HCT116 (cell line): ENCODE data around the gene RXFP1.

Experiments used
- EZH2 ChIP-seq: fragments of 200-600 bp; sonication (generic); IDR thresholded peaks from 2 replicates; pipeline ENCODE4 v1.6.1; 2017; ENCODE audit warnings: antibody characterized with exemption, mixed run types
- TCF7L2 ChIP-seq: IDR thresholded peaks from 2 replicates; pipeline ENCODE4 v1.7.0; 2011; ENCODE audit warnings: borderline replicate concordance, inconsistent platforms; ENCODE audit not compliant: insufficient read depth, insufficient read length; ENCODE audit errors: extremely low read depth
- TF ChIP-seq, protein P1 (sequence below), 3 experiments: fragments of 200-600 bp in 1 of 3; sonication (generic) in 1 of 3; IDR thresholded peaks in 2 of 3; conservative IDR thresholded peaks in 1 of 3; 2 replicates each; pipeline ENCODE4 v1.5.1; 2012 to 2017; ENCODE audit warnings: low read depth in 2 of 3, low read length in 2 of 3, antibody characterized with exemption in 1 of 3, borderline replicate concordance in 1 of 3, control low read depth in 1 of 3, mild to moderate bottlenecking in 1 of 3, mixed read lengths in 1 of 3, mixed run types in 1 of 3, moderate library complexity in 1 of 3; ENCODE audit not compliant: insufficient read depth in 1 of 3
- TF ChIP-seq, protein P2 (sequence below): IDR thresholded peaks from 2 replicates; pipeline ENCODE4 v1.6.1; 2012
- TF ChIP-seq, protein P3 (sequence below): IDR thresholded peaks from 2 replicates; pipeline ENCODE4 v1.6.1; 2012; ENCODE audit warnings: low read depth

DNA sequence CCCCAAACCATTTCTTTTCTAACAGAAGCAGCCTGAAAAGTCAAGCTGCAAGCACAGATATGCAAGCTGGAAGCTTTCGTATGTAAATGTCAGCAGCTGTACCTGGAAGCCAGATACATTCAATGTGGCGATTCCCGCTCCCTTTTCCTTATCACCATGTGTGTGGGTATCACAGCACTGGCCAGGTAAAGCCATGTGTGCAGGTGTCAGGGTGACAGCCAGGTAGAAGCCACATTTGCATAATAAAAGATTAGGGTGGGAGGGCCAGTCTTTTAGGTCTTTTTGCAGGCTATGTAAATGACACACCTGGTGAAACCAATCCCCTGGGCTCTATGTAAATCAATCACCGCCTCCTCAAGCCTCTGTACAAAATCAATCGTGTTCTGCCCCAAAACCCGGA, 50.1 kb downstream of the RXFP1 start:
- TF ChIP-seq, protein P1, sequence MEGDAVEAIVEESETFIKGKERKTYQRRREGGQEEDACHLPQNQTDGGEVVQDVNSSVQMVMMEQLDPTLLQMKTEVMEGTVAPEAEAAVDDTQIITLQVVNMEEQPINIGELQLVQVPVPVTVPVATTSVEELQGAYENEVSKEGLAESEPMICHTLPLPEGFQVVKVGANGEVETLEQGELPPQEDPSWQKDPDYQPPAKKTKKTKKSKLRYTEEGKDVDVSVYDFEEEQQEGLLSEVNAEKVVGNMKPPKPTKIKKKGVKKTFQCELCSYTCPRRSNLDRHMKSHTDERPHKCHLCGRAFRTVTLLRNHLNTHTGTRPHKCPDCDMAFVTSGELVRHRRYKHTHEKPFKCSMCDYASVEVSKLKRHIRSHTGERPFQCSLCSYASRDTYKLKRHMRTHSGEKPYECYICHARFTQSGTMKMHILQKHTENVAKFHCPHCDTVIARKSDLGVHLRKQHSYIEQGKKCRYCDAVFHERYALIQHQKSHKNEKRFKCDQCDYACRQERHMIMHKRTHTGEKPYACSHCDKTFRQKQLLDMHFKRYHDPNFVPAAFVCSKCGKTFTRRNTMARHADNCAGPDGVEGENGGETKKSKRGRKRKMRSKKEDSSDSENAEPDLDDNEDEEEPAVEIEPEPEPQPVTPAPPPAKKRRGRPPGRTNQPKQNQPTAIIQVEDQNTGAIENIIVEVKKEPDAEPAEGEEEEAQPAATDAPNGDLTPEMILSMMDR (IDR thresholded peaks at IDR 0.05 in 2 of 3, conservative IDR thresholded peaks at IDR 0.05 in 1 of 3; ENCODE audit: borderline replicate concordance in 1 of 3, insufficient read depth in 1 of 3, low read depth in 2 of 3, low read length in 2 of 3), result no peak
- TF ChIP-seq, protein P2, sequence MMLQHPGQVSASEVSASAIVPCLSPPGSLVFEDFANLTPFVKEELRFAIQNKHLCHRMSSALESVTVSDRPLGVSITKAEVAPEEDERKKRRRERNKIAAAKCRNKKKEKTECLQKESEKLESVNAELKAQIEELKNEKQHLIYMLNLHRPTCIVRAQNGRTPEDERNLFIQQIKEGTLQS, result no peak
- TF ChIP-seq EZH2, result no peak
- no peak for TF ChIP-seq TCF7L2
- TF ChIP-seq, protein P3, sequence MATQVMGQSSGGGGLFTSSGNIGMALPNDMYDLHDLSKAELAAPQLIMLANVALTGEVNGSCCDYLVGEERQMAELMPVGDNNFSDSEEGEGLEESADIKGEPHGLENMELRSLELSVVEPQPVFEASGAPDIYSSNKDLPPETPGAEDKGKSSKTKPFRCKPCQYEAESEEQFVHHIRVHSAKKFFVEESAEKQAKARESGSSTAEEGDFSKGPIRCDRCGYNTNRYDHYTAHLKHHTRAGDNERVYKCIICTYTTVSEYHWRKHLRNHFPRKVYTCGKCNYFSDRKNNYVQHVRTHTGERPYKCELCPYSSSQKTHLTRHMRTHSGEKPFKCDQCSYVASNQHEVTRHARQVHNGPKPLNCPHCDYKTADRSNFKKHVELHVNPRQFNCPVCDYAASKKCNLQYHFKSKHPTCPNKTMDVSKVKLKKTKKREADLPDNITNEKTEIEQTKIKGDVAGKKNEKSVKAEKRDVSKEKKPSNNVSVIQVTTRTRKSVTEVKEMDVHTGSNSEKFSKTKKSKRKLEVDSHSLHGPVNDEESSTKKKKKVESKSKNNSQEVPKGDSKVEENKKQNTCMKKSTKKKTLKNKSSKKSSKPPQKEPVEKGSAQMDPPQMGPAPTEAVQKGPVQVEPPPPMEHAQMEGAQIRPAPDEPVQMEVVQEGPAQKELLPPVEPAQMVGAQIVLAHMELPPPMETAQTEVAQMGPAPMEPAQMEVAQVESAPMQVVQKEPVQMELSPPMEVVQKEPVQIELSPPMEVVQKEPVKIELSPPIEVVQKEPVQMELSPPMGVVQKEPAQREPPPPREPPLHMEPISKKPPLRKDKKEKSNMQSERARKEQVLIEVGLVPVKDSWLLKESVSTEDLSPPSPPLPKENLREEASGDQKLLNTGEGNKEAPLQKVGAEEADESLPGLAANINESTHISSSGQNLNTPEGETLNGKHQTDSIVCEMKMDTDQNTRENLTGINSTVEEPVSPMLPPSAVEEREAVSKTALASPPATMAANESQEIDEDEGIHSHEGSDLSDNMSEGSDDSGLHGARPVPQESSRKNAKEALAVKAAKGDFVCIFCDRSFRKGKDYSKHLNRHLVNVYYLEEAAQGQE, result no peak
